HUDEP-2 (cell line): ENCODE data around the gene NRK.
"Not testable (repeated sequence)": the region's sequence is repeated elsewhere in the genome, so short reads cannot be mapped to it uniquely, and the experiment has no call there.

ENCODE experiments used
- DNase-seq, 76 experiments: peaks; one replicate each; lab custom pipeline; 2025; ENCODE audit not compliant: unreplicated experiment in 76 of 76; lab: John Stamatoyannopoulos, UW

Gene NRK

GRCh38 chrX:105822138-105823091, at the start of gene NRK:
NRK (plus strand) TSS chrX:105822539; CDS start chrX:105822846, 307 bp downstream.
- no peak for DNase-seq

- no peak for DNase-seq
Observed at GRCh38 chrX:105773801-105774200, 48.5 kb upstream of the NRK start.

GRCh38 chrX:105775679-105776078, 46.7 kb upstream of the NRK start:
- no peak for DNase-seq

GRCh38 chrX:105781804-105782203, 40.5 kb upstream of the NRK start:
- no peak for DNase-seq

GRCh38 chrX:105796877-105797276, 25.5 kb upstream of the NRK start:
- DNase-seq = not testable (repeated sequence)

GRCh38 chrX:105803891-105804290, 18.4 kb upstream of the NRK start:
- no peak for DNase-seq

- DNase-seq = not testable (repeated sequence)
Observed at GRCh38 chrX:105805655-105806054, 16.7 kb upstream of the NRK start.

- DNase-seq = no peak
Observed at GRCh38 chrX:105816517-105816916, 5.8 kb upstream of the NRK start.

GRCh38 chrX:105820247-105820646, 2.1 kb upstream of the NRK start:
- DNase-seq = no peak

GRCh38 chrX:105821471-105822121, 743 bp upstream of the NRK start:
- DNase-seq = no peak

GRCh38 chrX:105823092-105823455, 735 bp downstream of the NRK start:
- DNase-seq = no peak

GRCh38 chrX:105829011-105829410, 6.7 kb downstream of the NRK start:
- DNase-seq = no peak

GRCh38 chrX:105837232-105837631, 14.9 kb downstream of the NRK start:
- no peak for DNase-seq

GRCh38 chrX:105845631-105846030, 23.3 kb downstream of the NRK start:
- DNase-seq = no peak

GRCh38 chrX:105850100-105850499, 27.8 kb downstream of the NRK start:
- not testable (repeated sequence) for DNase-seq

- no peak for DNase-seq
Observed at GRCh38 chrX:105865709-105866108, 43.4 kb downstream of the NRK start.

GRCh38 chrX:105869701-105870100, 47.4 kb downstream of the NRK start:
- no peak for DNase-seq

- no peak for DNase-seq
Observed at GRCh38 chrX:105870445-105870844, 48.1 kb downstream of the NRK start.

- no peak for DNase-seq
Observed at GRCh38 chrX:105872941-105873340, 50.6 kb downstream of the NRK start.

GRCh38 chrX:105874790-105875189, 52.5 kb downstream of the NRK start:
- DNase-seq = no peak

- DNase-seq = peak in 3 of 76 experiments; percentile 0
Observed at GRCh38 chrX:105876658-105877057, 54.3 kb downstream of the NRK start.

- no peak for DNase-seq
Observed at GRCh38 chrX:105880491-105880890, 58.2 kb downstream of the NRK start.
